Left kidney (tissue), 2 donors: Measurements from ENCODE around the gene KIF17. TPM values are rescaled to one million over a fixed set of nuclear protein-coding genes. Genes with fewer than 3 reads are reported as not detected.

Experiments
- DNase-seq: peaks from one replicate; pipeline ENCODE4 v3.0.0-alpha.2; 2013
- polyA plus RNA-seq: library from polyadenylated mRNA; unstranded; fragments of 120-200 nt; gene quantifications from one replicate; pipeline ENCODE4 v1.2.1, GENCODE V29; 2013; ENCODE audit not compliant: insufficient read length

The KIF17 gene
- polyA plus RNA-seq, 1 donor, result 4.3 TPM

- no peak for DNase-seq
These were observed 92.4 kb downstream of the KIF17 start for GRCh38 chr1:20625176-20626097.

GRCh38 chr1:20624709-20625108 is 93.1 kb downstream of the KIF17 start:
- no peak for DNase-seq

GRCh38 chr1:20621012-20621411 is 96.8 kb downstream of the KIF17 start:
- no peak for DNase-seq

- no peak for DNase-seq
These were observed 97.8 kb downstream of the KIF17 start for GRCh38 chr1:20619999-20620398.

- DNase-seq, result no peak
These were observed 99.3 kb downstream of the KIF17 start for GRCh38 chr1:20618550-20618949.

GRCh38 chr1:20616847-20617487 is 100.8 kb downstream of the KIF17 start:
- DNase-seq, result no peak

- no peak for DNase-seq
These were observed 101.6 kb downstream of the KIF17 start for GRCh38 chr1:20615946-20616846.

GRCh38 chr1:20614131-20614579 is 103.7 kb downstream of the KIF17 start:
- DNase-seq, result no peak

Other genes starting within 250 kb of the KIF17 start
- gene CAMK2N1, start 231.8 kb downstream of the KIF17 start, polyA plus RNA-seq, result 69.6 TPM
- gene MUL1, start 209.9 kb downstream of the KIF17 start, polyA plus RNA-seq, result 32.5 TPM
- 1.00 TPM for gene FAM43B, start 165.4 kb downstream of the KIF17 start, polyA plus RNA-seq
- 3.8 TPM for gene CDA, start 128.9 kb downstream of the KIF17 start, polyA plus RNA-seq
- 64.8 TPM for gene PINK1, start 84.5 kb downstream of the KIF17 start, polyA plus RNA-seq
- gene DDOST, start 56.6 kb downstream of the KIF17 start, polyA plus RNA-seq, result 221 TPM
- gene SH2D5, start 14.7 kb upstream of the KIF17 start, polyA plus RNA-seq, result 0.86 TPM
- 385 TPM for gene HP1BP3, start 69.3 kb upstream of the KIF17 start, polyA plus RNA-seq